T47D (cell line): ENCODE results near the gene TANGO2.

Source experiments
- DNase-seq, 2 experiments: peaks; one replicate each; pipeline versions ENCODE4 v3.0.0 to v3.0.0-alpha.2; 2011 to 2012; ENCODE audit warnings: low read depth in 1 of 2, low spot score in 1 of 2
- JUND ChIP-seq: IDR thresholded peaks from 2 replicates; pipeline ENCODE4 v1.6.1; 2012; ENCODE audit warnings: low read depth
- in situ Hi-C: cut with HindIII; loops from 2 replicates; pipeline ENCODE4 v1.10.0; 2016; ENCODE audit warnings: low sequenced_read_pairs, low pct_unique_long_range_greater_than_20kb

Gene TANGO2

GRCh38 chr22:20044495-20045151 lies 23.7 kb downstream of the TANGO2 start:
- in situ Hi-C loops, result no loop called here
- DNase-seq, result no peak
- no peak for TF ChIP-seq JUND

- in situ Hi-C loops, result no loop called here
- no peak for DNase-seq
- no peak for TF ChIP-seq JUND
These were observed 25.8 kb downstream of the TANGO2 start for GRCh38 chr22:20046730-20047129.

- no peak for DNase-seq
- in situ Hi-C loops, result no loop called here
- TF ChIP-seq JUND, result no peak
These were observed 31.0 kb downstream of the TANGO2 start for GRCh38 chr22:20051927-20052308.

- no peak for TF ChIP-seq JUND
- in situ Hi-C loops, result no loop called here
- DNase-seq, result peak in 1 of 2 experiments; percentile 24
These were observed 31.7 kb downstream of the TANGO2 start for GRCh38 chr22:20052309-20053259.

GRCh38 chr22:20053407-20054033 lies 32.6 kb downstream of the TANGO2 start:
- in situ Hi-C loops, result no loop called here
- TF ChIP-seq JUND, result no peak
- no peak for DNase-seq

GRCh38 chr22:20054034-20054427 lies 33.1 kb downstream of the TANGO2 start:
- in situ Hi-C loops, result no loop called here
- TF ChIP-seq JUND, result no peak
- no peak for DNase-seq

GRCh38 chr22:20054485-20054884 lies 33.6 kb downstream of the TANGO2 start:
- DNase-seq, result no peak
- in situ Hi-C loops, result no loop called here

GRCh38 chr22:20055144-20055543 lies 34.2 kb downstream of the TANGO2 start:
- DNase-seq, result no peak
- in situ Hi-C loops, result no loop called here
- no peak for TF ChIP-seq JUND

More at GRCh38 chr22:20054485-20054884, 33.6 kb downstream of the TANGO2 start:
- TF ChIP-seq JUND, result no peak

GRCh38 chr22:20055654-20056053 lies 34.7 kb downstream of the TANGO2 start:
- TF ChIP-seq JUND, result no peak
- in situ Hi-C loops, result no loop called here
- DNase-seq, result no peak

GRCh38 chr22:20056161-20056560 lies 35.3 kb downstream of the TANGO2 start:
- in situ Hi-C loops, result no loop called here
- no peak for TF ChIP-seq JUND
- no peak for DNase-seq

- in situ Hi-C loops, result no loop called here
These were observed 35.9 kb downstream of the TANGO2 start for GRCh38 chr22:20056696-20057386.

GRCh38 chr22:20057596-20058268 lies 36.8 kb downstream of the TANGO2 start:
- no peak for TF ChIP-seq JUND
- DNase-seq, result no peak
- in situ Hi-C loops, result no loop called here

More at GRCh38 chr22:20056696-20057386, 35.9 kb downstream of the TANGO2 start:
- no peak for DNase-seq
- TF ChIP-seq JUND, result no peak
